Measurements from ENCODE around the gene DCHS1.

GRCh38 chr11:6681949-6682348 lies 26.3 kb upstream of the DCHS1 start:
- TF ChIP-seq CTCF (IDR thresholded peaks at IDR 0.05), result no peak
- TF ChIP-seq EP300 (IDR thresholded peaks at IDR 0.05), result no peak
- TF ChIP-seq POLR2A (IDR thresholded peaks at IDR 0.05), result no peak

Data from upper lobe of left lung (tissue), 4 donors.